ENCODE measurements around the gene CFAP99. TPM values are rescaled to one million over a fixed set of nuclear protein-coding genes. Genes with fewer than 3 reads are reported as not detected.

Gene CFAP99
- total RNA-seq, 1 experiment from 2014 or later: not detected

DNA sequence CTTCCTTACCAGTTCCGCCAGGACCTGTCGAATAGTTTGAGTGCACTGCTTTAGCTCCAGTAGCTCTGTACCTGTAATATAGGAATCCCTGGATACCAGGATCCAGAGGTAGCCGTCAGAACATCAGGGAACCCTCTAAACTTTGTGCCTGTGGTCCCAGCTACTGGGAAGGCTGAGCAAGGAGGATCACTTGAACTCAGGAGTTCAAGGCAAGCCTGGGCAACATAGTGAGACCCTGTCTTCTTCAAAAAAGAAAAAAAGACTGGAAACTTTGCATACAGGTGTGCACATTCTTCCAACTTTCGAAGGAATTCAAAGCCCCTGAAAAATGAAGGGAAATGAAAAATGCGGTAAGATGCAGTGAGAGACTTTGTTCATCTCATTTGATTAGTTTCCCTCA lies 85.1 kb downstream of the CFAP99 start:
- DNase-seq (ENCODE audit: low spot score): no peak

DNA sequence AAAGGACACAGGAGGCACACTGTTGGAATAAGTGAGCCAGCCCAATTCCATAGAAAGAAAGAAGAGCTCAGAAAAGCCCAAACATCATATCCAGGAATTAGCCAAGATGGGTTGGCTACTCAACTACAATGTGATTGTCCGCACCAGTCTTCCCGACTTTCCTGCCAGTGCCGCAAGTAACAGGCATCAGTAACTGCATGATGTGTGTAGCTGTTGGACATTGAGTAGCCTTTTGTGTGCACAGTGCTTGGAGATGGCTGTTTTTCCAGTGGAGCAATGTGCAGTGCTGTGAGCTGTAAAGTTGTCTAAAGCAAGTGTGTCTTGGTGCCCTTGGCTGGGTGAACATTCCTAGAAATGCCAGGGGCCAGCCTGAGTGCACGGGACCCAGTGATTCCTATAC lies 88.5 kb downstream of the CFAP99 start:
- DNase-seq (ENCODE audit: low spot score): no peak

DNA sequence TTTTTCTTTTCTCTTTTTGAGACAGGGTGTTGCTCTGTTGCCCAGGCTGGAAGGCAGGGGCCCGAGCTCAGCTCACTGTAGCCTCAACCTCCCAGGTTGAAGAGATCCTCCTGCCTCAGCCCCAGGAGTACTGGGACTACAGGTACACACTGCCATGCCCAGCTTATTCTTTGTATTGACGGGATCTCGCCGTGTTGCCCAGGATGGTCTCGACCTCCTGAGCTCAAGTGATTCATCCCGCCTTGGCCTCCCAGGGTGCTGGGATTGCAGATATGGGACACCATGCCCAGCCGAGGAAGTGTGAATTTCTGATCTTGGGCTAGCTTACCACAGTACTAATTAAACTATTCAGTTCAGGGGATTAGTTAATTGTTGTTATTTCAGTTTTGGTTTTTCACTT lies 89.1 kb downstream of the CFAP99 start:
- no peak for DNase-seq (ENCODE audit: low spot score)

- DNase-seq (ENCODE audit: low spot score): no peak
Observed at GRCh38 chr4:2510351-2511259, 91.8 kb downstream of the CFAP99 start.

DNA sequence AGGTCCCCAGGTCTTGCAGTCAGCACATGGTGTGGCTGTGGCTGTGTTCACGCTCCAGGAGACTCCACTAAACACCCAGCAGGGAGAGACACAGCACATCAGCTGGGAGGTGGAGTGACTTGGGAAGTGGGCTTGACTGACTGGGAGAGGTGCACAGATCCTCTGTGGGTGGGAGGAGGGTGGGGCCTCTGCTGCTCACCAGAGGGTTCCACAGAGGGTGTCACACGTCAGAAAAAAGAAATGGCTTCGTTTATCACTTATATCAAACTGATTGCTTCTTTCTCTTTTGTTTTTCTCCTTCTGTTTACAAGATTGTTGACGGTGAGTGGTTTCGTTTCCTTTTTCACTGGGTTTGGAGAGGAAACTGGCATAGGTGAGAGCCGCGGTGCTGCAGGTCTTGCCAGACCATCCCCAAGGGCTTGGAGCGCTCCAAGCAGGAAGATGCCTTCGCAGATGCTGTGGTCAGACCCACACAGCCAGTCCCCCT lies 92.9 kb downstream of the CFAP99 start:
- DNase-seq (ENCODE audit: low spot score): no peak

Other genes starting within 250 kb of the CFAP99 start
- 19.9 and 60.5 TPM in 2 replicates for gene HAUS3, start 176.8 kb upstream of the CFAP99 start, total RNA-seq (2014; rRNA removed; shearing (Covaris generic))
- gene POLN, start 176.8 kb upstream of the CFAP99 start, total RNA-seq (2014; rRNA removed; shearing (Covaris generic)): 0.24 and 0.62 TPM in 2 replicates
- gene MXD4, start 156.8 kb upstream of the CFAP99 start, total RNA-seq (2014; rRNA removed; shearing (Covaris generic)): 14.6 and 18.4 TPM in 2 replicates
- gene ZFYVE28, start 310 bp upstream of the CFAP99 start, total RNA-seq (2014; rRNA removed; shearing (Covaris generic)): 0.89 and 3.4 TPM in 2 replicates
- 50.8 and 55.6 TPM in 2 replicates for gene RNF4, start 50.2 kb downstream of the CFAP99 start, total RNA-seq (2014; rRNA removed; shearing (Covaris generic))
- 10.3 and 12.0 TPM in 2 replicates for gene FAM193A, start 117.7 kb downstream of the CFAP99 start, total RNA-seq (2014; rRNA removed; shearing (Covaris generic))

Data from A172 (cell line).